Measurements from ENCODE around the gene ELMO1. TPM values are rescaled to one million over a fixed set of nuclear protein-coding genes. Genes with fewer than 3 reads are reported as not detected.

The ELMO1 gene
- total and polyA plus RNA-seq, 2 of the 13 experiments (the other 11 are each of a cell fraction or from before 2014, with no cell fraction given): 0.11 to 0.17 TPM

DNA sequence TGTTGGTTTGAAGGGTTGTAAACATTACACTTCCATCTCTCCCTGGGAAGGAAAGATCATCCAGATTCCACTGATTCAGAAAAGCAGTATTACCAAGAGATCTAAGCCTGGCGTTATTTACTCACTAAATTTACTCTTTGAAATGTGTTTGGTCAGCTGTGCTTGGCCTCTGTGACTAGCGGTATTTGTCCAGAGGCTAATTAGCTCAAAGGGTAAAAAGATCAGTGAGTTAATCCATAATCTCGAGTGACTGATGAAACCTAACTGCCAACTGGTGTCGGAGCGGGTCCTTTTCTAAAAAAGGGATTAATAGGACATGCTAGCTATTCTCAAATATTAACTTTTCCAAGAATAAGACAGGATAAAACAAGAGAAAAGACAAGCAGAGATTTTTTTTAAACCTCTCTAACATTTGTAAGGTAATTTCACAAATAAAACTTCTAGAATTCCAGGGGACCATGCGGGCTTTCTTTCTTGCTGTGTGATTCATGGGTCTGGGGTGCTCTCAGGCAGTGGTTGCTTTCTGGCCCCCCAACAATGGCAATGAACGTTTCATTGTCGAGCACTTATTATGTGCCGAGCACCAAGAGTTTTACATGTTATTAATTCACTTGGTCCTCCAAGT is 477.0 kb downstream of the ELMO1 start (continued):
- TF ChIP-seq, protein P1, sequence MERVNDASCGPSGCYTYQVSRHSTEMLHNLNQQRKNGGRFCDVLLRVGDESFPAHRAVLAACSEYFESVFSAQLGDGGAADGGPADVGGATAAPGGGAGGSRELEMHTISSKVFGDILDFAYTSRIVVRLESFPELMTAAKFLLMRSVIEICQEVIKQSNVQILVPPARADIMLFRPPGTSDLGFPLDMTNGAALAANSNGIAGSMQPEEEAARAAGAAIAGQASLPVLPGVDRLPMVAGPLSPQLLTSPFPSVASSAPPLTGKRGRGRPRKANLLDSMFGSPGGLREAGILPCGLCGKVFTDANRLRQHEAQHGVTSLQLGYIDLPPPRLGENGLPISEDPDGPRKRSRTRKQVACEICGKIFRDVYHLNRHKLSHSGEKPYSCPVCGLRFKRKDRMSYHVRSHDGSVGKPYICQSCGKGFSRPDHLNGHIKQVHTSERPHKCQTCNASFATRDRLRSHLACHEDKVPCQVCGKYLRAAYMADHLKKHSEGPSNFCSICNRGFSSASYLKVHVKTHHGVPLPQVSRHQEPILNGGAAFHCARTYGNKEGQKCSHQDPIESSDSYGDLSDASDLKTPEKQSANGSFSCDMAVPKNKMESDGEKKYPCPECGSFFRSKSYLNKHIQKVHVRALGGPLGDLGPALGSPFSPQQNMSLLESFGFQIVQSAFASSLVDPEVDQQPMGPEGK (CRISPR knock-in tag; IDR thresholded peaks at IDR 0.05): peak; percentile 62
- TF ChIP-seq ZMYM4 (CRISPR knock-in tag; IDR thresholded peaks at IDR 0.05): peak; percentile 65; the same call in 1 of the 2 replicates
- TF ChIP-seq, protein P2, sequence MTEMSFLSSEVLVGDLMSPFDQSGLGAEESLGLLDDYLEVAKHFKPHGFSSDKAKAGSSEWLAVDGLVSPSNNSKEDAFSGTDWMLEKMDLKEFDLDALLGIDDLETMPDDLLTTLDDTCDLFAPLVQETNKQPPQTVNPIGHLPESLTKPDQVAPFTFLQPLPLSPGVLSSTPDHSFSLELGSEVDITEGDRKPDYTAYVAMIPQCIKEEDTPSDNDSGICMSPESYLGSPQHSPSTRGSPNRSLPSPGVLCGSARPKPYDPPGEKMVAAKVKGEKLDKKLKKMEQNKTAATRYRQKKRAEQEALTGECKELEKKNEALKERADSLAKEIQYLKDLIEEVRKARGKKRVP (CRISPR knock-in tag; IDR thresholded peaks at IDR 0.05): peak in 1 of 2 experiments; percentile 96; a peak in 2 of 4 replicates
- TF ChIP-seq KDM1A (CRISPR knock-in tag; IDR thresholded peaks at IDR 0.05): peak; percentile 85; the same call in 1 of the 2 replicates
- TF ChIP-seq, protein P3, sequence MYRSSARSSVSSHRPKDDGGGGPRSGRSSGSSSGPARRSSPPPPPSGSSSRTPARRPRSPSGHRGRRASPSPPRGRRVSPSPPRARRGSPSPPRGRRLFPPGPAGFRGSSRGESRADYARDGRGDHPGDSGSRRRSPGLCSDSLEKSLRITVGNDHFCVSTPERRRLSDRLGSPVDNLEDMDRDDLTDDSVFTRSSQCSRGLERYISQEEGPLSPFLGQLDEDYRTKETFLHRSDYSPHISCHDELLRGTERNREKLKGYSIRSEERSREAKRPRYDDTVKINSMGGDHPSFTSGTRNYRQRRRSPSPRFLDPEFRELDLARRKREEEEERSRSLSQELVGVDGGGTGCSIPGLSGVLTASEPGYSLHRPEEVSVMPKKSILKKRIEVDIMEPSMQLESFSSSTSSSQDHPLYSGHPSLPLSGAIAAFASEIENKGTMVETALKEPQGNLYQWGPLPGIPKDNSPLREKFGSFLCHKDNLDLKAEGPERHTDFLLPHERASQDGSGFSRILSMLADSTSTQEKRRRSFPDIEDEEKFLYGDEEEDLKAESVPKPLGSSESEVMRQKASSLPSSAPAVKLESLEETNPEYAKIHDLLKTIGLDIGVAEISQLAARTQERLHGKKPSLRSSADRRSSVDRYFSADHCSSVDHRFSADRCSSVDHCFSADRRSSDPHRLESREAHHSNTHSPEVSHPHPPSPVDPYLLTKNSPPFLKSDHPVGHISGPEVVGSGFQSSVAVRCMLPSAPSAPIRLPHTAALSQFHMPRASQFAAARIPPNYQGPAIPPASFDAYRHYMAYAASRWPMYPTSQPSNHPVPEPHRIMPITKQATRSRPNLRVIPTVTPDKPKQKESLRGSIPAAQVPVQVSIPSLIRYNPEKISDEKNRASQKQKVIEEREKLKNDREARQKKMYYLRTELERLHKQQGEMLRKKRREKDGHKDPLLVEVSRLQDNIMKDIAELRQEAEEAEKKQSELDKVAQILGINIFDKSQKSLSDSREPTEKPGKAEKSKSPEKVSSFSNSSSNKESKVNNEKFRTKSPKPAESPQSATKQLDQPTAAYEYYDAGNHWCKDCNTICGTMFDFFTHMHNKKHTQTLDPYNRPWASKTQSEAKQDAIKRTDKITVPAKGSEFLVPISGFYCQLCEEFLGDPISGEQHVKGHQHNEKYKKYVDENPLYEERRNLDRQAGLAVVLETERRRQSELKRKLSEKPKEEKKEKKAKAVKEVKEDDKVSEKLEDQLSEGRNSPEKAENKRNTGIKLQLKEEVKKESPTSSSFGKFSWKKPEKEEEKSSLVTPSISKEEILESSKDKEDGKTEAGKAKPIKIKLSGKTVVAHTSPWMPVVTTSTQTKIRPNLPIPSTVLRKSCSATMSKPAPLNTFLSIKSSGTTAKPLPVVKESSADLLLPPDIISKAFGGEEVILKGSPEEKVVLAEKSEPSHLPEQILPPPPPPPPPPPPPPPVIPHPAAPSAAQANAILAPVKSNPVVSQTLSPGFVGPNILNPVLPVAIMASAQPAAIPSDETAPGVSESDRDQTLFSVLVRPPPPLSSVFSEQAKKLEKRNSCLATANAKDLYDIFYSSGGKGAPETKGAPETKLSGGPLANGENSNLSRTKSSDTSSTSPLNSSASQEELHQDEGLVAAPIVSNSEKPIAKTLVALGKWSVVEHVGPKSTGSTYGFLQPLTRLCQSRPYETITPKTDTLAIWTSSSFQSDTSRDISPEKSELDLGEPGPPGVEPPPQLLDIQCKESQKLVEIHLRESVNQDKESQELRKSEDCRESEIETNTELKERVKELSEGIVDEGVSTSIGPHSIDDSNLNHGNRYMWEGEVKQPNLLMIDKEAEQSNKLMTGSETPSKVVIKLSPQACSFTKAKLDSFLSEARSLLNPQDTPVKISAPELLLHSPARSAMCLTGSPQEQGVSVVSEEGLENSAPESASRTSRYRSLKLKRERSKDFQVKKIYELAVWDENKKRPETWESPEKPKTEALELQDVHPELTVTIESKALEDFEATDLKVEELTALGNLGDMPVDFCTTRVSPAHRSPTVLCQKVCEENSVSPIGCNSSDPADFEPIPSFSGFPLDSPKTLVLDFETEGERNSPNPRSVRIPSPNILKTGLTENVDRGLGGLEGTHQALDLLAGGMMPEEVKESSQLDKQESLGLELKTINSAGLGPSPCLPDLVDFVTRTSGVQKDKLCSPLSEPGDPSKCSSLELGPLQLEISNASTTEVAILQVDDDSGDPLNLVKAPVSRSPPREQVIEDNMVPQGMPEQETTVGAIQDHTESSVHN (CRISPR knock-in tag; IDR thresholded peaks at IDR 0.05): no peak
- peak; percentile 97 for TF ChIP-seq TCF7L2 (IDR thresholded peaks at IDR 0.05; ENCODE audit: low read depth, low read length)
- TF ChIP-seq ZNF331 (CRISPR knock-in tag; IDR thresholded peaks at IDR 0.05): peak; percentile 81
- TF ChIP-seq ZNF451 (CRISPR knock-in tag; IDR thresholded peaks at IDR 0.05): 0 out of 2 replicates have a peak, but pooled peaks have one; percentile 3
- TF ChIP-seq SAP130 (CRISPR knock-in tag; IDR thresholded peaks at IDR 0.05; ENCODE audit: low read depth): peak; percentile 75
- TF ChIP-seq CREM (IDR thresholded peaks at IDR 0.05): peak; percentile 97
- TF ChIP-seq CREM (CRISPR knock-in tag; IDR thresholded peaks at IDR 0.05): no peak
- TF ChIP-seq, protein P4, sequence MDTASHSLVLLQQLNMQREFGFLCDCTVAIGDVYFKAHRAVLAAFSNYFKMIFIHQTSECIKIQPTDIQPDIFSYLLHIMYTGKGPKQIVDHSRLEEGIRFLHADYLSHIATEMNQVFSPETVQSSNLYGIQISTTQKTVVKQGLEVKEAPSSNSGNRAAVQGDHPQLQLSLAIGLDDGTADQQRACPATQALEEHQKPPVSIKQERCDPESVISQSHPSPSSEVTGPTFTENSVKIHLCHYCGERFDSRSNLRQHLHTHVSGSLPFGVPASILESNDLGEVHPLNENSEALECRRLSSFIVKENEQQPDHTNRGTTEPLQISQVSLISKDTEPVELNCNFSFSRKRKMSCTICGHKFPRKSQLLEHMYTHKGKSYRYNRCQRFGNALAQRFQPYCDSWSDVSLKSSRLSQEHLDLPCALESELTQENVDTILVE (CRISPR knock-in tag; IDR thresholded peaks at IDR 0.05): peak; percentile 75; the same call in 1 of the 2 replicates
- TF ChIP-seq IKZF1 (IDR thresholded peaks at IDR 0.05): no peak
- peak; percentile 48 for TF ChIP-seq ERF (CRISPR knock-in tag; IDR thresholded peaks at IDR 0.05)
- TF ChIP-seq, protein P5, sequence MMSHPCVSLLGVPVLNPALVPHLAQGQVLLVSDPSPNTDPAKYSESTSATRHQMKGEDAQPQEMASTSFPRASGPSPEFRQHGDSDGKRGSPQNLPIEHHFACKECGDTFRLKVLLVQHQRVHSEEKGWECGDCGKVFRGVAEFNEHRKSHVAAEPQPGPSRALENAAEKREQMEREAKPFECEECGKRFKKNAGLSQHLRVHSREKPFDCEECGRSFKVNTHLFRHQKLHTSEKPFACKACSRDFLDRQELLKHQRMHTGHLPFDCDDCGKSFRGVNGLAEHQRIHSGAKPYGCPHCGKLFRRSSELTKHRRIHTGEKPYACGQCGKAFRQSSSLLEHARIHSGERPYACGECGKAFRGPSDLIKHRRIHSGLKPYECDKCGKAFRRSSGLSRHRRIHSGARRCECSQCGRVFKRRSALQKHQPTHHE (CRISPR knock-in tag; IDR thresholded peaks at IDR 0.05; ENCODE audit: borderline replicate concordance): no peak

Measured in HepG2 (cell line).